ENCODE measurements around the gene PDE4B. TPM values are rescaled to one million over a fixed set of nuclear protein-coding genes. Genes with fewer than 3 reads are reported as not detected.

PDE4B gene
- total RNA-seq, 1 donor from 2014 or later, result 1.6 TPM

DNA sequence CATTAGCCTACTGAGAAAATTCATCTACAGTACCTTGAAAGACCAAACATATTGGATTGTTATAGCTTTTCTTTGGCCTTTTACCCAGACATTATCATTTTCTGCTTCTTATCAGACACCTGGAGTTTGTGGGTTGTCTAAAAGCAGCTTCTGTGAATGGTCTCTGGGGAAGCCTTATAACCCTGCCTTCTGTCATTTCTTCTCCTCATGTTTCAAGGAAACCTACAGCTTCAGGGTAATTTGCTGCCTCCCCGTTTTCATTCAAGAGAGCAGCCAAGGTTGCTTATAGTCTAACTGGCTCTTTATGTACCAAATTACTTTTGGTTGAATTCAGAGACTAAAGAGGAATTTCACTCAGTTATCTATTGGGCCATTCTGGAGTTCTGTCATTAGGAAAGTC, 453.0 kb downstream of the PDE4B start:
- ATAC-seq, result no peak

DNA sequence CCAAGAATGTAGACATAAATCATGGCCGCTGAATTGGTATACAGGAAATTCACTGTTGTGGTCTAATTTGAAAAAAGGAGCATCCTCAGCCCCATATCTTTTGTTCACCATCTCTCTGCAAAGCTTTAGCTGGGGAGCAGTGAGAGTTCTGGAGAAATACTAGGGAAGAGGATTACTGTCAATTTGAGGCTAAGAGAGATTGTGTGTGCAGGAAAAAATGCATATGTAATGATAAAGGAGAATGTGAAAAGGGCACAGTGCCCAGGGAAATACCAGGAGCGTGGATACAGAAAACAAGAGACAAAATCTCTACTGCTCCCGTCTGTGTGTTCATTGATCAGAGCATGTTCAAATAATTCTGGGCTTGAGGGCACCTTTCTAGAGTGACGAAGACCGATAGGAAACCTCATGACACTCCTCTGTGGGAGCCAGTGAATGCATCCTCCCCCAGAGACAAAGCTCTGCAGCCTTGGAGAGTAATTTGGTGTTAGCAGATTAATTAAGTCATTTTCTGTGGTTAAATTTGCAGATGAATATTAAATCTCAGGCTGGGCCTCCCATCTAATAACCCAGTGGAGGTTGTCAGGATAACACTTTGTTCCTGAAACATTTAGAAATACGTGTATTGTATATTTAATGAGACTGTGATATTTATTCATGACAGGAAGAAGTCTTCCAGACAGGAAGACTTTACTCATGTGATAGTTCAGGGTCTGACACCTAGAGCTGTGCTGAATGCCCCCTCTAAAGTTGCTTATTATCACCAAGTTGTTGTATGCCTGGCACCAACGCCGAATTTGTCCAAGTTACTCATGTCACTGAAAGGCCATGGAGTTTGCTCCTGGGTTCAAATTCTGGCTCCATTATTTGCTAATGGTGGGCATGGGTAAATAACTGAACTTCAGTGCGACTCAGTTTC, 453.9 kb downstream of the PDE4B start:
- ATAC-seq, result no peak

DNA sequence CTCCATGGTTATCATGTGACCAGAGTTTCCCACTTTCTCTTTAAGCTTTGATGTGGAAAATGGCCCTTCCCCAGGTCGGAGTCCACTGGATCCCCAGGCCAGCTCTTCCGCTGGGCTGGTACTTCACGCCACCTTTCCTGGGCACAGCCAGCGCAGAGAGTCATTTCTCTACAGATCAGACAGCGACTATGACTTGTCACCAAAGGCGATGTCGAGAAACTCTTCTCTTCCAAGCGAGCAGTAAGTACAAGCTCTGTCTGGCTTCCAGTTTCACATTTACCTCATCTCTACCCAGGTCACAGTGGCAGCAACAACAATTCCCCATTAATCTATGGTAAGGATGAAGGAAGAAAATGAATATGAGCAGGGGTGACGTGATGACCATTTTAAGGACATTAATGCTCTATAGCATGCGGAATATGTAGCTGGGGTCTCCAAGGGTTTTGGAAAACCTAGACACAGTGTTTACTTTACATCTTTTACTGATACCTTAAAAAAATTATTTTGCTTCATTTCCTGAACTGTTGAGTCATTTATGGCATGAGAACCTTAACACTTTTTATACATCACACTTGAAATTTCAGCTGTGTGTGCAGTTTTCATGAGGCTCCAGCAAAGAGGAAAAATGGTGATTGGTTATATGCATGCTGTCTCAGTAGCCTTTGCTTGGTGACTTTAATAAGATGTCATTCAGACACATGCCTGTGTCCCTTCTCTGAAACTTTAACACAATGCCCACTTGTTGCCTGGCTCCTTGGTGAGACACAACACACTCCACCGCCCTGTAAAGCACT, 454.9 kb downstream of the PDE4B start:
- no peak for ATAC-seq

GRCh38 chr1:66248257-66248656, 455.6 kb downstream of the PDE4B start:
- no peak for ATAC-seq

DNA sequence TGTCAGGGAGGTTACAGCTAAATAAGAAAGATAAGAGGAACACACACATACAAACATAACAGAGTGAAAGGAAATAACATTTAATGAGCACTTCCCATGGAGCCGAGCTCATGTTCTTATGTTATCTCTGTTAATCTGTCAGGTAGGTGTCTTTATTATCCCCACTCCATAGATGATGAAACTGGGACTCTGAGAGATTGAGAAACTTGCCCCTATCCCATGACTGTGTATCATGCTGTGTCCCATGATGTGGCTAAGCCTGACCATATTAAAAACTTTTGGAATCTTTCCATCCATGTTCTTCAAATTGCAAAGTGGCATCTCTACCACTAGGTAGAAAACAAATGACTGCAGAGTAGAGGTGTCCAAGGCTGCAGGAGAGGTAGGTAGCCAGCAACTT, 456.1 kb downstream of the PDE4B start:
- ATAC-seq, result no peak

DNA sequence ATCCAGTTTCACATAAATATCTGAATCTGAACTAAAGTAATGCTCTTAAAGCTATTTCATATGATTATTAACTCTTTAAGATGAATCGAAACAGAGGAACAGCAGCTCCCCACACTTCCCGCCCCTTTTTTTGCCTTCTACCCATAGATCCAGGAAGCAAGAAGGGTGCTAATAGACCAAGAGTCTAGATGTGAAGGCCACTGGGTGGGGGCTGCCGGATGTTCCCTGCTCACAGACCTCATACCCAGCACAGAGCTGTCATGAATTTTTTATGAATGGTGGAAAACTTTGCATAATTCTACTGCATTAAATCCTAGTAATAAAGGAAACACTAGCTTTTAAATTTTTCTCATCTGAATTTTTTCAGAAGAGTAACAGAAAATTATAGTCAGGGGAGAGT, 457.4 kb downstream of the PDE4B start:
- ATAC-seq, result no peak

GRCh38 chr1:66250478-66250877, 457.8 kb downstream of the PDE4B start:
- no peak for ATAC-seq

- ATAC-seq, result peak; percentile 28
Observed at GRCh38 chr1:66251546-66251945, 458.9 kb downstream of the PDE4B start.

- ATAC-seq, result peak; percentile 89
Observed at GRCh38 chr1:66253330-66253921, 460.7 kb downstream of the PDE4B start.

DNA sequence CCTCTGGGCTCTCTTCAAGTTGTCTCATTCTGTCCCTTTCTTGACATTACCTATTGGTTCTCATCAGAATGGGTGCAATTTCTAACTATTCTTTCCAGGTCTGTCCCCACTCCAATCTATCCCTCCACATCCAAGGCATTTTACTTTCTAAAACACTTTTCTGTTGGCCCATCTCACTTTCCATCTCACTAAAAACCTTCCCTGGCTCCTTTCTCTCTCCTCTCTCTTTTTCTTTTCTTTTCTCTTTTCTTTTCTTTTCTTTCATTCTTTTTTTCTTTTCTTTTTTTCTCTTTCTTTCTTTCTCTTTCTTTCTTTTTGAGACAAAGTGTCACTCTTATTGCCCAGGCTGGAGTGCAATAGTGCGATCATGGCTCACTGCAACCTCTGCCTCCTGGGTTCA, 462.1 kb downstream of the PDE4B start:
- no peak for ATAC-seq

- no peak for ATAC-seq
Observed at GRCh38 chr1:66256629-66257572, 464.2 kb downstream of the PDE4B start.

DNA sequence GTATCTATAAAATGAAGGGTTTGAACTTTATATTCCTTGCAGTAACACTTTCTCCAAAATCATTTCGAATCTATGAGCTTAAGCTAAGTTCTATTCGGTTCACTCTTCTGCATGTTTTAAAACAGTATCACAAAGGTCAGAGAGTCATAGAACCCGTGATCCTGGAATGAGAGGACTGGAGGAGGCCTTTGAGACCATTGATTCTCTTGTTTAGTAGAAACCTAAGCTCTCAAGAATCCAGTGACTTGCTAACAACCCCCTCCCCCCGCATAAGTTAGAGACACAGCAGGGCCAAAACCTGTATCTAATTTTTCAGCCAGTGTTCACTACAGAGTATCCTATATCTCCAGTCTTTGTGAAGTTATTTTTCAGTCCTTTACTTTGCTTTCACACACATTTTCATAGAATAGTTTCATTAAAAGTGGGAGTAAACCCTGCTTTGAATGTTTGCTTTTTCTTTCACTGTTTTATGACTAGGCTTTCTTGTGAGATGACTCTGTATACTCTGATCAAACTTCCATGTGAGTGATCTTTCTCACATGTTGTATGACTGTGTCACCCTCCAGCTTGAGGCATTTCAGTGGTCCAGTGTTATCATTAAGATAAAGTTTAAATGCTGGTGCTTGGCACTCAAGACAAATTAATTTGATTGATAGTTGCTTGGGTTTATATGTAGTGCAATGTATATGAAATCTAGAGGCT, 465.9 kb downstream of the PDE4B start:
- ATAC-seq, result no peak

DNA sequence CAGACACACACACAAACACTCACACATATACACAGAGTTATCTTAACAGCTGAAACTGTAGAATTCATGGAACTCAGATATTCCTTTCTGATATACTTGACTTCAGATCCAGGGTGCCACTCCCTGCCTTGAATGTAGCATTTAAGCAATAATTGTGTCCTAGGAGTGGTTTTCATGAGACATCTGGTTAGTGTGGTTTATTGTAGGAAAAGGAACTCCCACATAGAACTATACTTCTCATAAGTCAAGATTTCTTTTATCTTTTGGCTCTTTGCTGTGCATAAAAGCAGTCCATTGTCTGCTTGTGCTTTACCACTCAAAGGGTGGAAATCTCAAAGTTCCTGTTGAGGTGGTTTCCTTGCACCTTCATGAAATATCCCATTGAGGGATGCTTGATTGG, 468.7 kb downstream of the PDE4B start:
- ATAC-seq, result peak; percentile 42

DNA sequence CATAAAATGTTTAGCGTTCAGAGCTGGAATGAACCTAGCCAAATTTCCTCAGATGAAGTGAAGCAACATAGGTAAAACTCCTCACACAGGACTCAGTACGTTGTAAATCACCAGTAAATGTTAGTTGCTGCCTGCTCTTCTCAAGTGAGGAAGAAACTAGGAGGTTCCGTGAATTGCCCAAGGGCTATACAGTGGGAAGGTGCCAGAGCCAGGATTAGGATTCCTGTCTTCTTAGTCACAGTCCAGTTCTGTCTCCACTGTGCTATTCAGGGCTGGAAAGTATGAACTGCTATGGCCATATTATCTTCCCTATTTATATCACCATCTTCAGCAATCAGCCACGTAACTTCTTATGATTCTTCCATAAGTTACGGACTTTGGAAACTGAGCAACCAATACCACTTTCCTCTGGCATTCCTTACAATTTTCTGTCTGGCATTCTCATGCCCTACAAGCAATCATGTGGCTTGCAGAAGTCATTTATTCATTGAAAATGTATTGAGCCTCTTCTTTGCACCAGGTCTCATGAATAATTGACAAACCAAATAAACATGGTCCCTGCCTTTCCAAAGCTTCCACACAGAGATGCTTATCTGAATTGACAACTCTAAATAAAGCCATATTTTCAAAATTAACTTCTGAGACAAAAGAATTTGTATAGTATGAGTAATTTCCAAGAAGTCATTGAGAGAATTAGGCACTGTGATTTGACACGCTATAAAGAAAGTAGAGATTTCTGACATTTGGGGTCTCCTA, 469.7 kb downstream of the PDE4B start:
- peak; percentile 97 for ATAC-seq

DNA sequence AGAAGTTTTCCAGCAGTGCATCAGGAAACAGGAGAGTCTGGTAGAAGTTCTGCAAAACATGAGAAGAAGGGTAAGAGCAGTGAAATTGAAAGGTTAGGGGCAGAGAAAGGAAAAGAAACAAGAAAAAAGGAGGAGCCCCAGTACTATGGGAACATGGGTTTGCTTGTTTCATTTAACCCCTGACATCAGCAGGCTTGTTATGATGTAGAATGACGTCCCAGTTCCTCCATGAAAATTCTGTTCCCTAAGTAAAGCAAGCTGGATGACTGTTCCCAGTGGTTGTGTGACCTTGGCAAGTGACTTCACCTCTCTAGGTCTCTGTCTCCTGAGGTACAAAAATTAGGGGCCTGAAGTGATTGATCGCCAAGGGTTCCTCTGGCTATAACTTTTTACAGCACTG, 472.6 kb downstream of the PDE4B start:
- no peak for ATAC-seq

DNA sequence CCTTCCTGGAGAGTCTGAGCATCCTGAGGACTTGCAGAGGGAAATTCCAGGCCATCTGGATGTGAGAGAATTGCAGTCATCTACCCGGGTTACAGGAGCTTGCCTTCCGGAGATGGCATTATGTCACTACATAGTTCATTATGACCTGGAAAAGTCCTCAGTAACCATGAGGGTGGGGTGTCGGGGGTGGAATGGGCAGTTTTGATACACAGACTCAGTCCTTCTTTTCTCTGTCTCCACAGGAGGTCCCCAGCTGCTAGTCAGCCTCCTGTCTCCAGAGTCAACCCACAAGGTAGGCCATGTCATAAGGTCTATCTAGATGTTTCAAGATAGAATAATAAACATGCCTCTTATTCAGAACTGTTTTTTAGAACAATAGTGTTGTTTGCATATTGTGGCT, 473.1 kb downstream of the PDE4B start:
- ATAC-seq, result no peak

DNA sequence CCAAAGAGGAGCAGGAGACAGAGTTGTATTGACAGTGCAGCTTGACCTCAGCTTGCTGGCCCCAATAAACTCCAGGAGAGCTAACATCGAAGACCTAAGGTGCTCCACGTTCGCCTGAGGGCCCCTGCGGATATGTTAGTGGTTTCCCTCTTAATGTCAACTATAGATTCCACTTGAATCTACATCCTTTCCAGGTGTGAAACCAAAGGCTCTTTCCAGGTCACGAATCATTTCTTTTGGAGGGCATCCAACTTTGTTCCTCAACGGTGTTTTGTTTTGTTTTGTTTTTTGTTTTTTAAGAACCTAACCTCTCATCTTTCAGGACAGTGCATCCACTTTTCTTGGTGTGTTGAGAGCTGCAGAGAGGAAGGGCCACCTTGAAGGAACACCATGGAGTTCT, 473.7 kb downstream of the PDE4B start:
- ATAC-seq, result no peak

DNA sequence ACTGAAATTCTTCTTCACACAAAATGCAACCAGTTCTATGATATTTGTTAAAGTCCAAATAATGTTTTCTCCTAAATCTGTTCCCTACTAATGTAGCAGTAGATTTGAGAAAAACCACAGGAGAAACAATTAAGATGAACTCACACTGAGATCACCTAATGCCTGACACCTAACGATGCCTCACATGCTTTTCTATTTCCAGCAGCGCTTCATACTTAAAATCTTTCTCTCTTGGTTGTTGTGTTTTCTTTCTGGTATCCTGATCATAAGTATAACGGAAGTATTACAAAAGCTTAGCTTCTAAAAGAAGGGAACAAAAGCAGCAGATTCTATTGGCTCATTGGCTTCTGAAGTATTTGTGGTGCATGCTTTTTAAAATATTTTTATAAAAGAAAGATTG, 474.1 kb downstream of the PDE4B start:
- ATAC-seq, result no peak

DNA sequence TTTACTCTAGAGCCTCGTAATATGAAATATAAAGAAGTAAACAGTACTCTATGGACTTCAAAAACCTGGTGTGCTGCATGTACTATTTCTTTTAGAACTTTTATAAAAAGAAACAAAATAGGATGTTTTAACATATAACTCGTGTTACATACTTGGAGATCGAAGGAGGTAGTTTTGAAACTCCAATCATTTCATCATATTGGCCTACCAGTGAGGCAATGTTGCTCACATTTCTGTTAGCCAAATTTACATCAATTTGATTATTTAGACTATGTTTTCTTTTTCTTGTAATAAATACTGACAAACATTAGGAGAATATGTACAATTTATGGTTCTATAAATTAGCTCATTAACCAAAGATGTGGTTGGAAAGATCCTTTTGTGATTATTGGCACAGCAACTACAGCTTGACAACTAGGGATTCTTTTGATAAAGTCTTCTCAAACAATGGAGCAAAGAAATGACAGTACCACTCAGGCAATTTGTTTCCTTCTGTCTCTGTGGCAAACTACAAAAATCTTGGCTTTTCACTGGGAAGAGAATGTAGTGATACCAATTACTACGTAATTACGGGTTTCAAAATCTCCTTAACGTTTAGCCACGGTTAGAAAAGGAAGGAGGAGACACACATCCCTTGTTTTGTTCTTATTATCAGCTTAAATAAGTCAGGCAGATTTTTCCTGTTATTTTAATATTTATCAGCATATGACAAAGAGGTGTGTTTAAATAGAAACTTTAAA, 474.7 kb downstream of the PDE4B start:
- no peak for ATAC-seq

GRCh38 chr1:66269222-66269621, 476.5 kb downstream of the PDE4B start:
- no peak for ATAC-seq
